Dedifferentiated amniotic fluid mesenchymal stem cell (primary cell): Measurements from ENCODE around the gene NOXA1.

Experiments
- DNase-seq: peaks from one replicate; pipeline ENCODE4 v3.0.0-alpha.2; 2016; ENCODE audit errors: extremely low spot score

The NOXA1 gene

GRCh38 chr9:137454597-137455358 lies 31.6 kb downstream of the NOXA1 start:
- DNase-seq, result no peak

- no peak for DNase-seq
These were observed 32.3 kb downstream of the NOXA1 start for GRCh38 chr9:137455359-137455991.

GRCh38 chr9:137456061-137456863 lies 33.1 kb downstream of the NOXA1 start:
- DNase-seq, result peak; percentile 44

- DNase-seq, result no peak
These were observed 33.7 kb downstream of the NOXA1 start for GRCh38 chr9:137456864-137457405.

GRCh38 chr9:137457406-137458193 lies 34.4 kb downstream of the NOXA1 start:
- no peak for DNase-seq

- no peak for DNase-seq
These were observed 35.3 kb downstream of the NOXA1 start for GRCh38 chr9:137458194-137459151.

- peak; percentile 87 for DNase-seq
These were observed 36.0 kb downstream of the NOXA1 start, which contains the start of gene NSMF for GRCh38 chr9:137459152-137459600. Gene NSMF (minus strand): TSS chr9:137459334. CDS start chr9:137459102, 232 bp downstream.

GRCh38 chr9:137459601-137460362 lies 36.6 kb downstream of the NOXA1 start:
- no peak for DNase-seq

- no peak for DNase-seq
These were observed 37.4 kb downstream of the NOXA1 start for GRCh38 chr9:137460363-137461315.

GRCh38 chr9:137461316-137461662 lies 38.1 kb downstream of the NOXA1 start:
- no peak for DNase-seq

GRCh38 chr9:137461663-137462395 lies 38.6 kb downstream of the NOXA1 start:
- DNase-seq, result no peak

- DNase-seq, result no peak
These were observed 39.3 kb downstream of the NOXA1 start for GRCh38 chr9:137462396-137462985.

GRCh38 chr9:137462986-137463930 lies 40.1 kb downstream of the NOXA1 start:
- DNase-seq, result no peak

- DNase-seq, result no peak
These were observed 40.7 kb downstream of the NOXA1 start for GRCh38 chr9:137463931-137464290.

- DNase-seq, result no peak
These were observed 41.3 kb downstream of the NOXA1 start for GRCh38 chr9:137464291-137464999.
